Stimulated activated CD8-positive, alpha-beta memory T cell treated with anti-CD3 and anti-CD28 coated beads, Interleukin-7, amount 100 ng/mL, for 48 hours (primary cell): Measurements from ENCODE around the gene HAND1.

Source experiments
- DNase-seq, 2 donors: peaks; one replicate each; pipeline ENCODE4 v3.0.0-alpha.2; 2020; ENCODE audit warnings: low read depth in 1 of 2; ENCODE audit errors: extremely low read depth in 1 of 2

The HAND1 gene

DNA sequence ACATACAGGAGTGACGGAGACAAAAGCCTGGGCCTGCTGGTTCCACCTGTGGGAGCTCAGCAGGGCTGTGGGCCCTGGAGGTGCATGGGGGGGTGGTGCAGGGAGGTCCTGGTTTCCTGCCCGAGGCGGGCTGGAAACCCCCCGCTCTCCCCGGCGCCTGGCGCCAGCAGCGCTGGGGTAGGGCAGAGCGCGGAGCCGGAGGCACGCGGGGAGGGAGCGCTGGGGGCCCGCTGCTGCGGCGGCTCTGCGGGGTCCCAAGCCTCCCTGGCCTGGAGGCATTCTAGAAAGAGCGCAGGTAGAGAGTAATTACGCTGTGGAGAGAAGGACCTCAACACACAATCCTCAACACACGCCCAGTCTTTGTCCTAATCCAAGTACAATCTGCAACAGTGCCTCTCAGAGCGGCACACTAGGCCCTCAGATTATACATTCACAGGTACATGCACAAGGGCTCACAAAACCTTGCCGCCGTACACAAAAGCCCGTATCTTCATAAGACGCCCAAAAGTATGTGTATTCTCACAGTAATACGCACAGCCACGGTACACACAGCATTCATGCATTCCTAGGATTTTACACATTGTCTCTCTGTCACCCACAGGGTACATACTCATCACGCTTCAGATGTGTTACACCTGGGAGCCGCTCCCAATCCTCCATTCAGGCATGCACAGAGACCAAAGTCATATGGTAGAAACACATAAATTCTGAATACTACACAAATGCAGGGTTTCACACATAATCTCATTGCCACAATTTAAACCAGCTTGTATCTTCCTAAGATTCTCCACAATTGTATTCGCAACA, 2.1 kb upstream of the HAND1 start:
- no peak for DNase-seq

DNA sequence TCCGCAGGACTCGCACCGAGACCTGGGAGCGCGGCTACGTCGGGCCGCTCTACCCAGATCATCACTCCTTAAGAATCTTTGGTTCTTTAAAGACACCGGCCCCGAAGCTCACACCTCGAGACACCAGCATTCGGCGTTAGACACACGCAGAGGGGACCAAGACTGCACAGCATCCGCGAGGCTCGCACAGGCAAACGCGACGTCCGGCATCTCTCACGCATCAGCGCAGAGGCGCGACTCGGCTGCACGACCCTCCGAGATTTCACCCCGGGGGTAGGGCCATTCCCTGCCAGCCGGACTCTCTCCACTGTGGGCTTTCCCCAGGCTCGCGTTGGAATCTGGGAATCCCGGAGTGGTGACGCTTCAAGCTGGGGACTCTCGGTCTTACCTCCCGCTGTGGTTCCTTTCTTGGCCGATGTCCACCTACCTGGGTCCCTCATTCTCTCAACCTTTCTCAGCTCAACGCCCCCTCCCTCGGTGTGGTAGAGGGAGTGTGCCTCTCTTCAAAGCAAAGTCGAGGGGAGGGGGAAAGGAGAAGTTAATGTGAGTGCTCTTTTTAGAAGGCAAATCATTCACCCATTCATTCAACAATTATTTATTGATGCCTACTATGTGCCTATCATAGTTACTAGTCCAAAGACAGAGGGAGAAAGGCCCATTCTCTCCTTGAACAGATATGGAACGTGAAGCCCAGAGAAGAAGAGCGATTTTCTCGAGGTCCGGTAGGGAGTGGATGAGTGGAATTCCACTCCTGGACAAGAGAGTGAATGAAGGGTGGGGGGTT, 1.3 kb upstream of the HAND1 start:
- no peak for DNase-seq

DNA sequence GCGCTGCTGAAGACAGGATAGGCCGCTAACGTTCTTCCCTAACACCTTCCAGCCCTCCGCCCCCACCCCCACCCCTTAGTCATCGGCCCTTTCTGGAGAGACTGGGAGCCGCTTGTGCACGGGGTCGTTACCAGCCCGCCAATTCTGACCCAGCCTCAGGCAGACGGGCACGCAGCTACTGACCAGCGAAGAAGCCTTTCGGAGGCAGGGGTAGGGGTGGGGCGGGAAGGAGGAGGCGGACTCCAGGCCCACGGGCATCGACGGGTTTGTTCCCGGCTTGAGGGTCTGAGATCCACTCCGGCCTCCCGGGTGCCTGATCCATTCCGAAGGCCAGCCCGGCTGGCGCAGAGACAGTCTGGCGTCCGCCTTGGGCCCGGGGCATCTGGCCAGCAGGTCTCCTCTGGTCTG, 729 bp upstream of the HAND1 start:
- DNase-seq = no peak

DNA sequence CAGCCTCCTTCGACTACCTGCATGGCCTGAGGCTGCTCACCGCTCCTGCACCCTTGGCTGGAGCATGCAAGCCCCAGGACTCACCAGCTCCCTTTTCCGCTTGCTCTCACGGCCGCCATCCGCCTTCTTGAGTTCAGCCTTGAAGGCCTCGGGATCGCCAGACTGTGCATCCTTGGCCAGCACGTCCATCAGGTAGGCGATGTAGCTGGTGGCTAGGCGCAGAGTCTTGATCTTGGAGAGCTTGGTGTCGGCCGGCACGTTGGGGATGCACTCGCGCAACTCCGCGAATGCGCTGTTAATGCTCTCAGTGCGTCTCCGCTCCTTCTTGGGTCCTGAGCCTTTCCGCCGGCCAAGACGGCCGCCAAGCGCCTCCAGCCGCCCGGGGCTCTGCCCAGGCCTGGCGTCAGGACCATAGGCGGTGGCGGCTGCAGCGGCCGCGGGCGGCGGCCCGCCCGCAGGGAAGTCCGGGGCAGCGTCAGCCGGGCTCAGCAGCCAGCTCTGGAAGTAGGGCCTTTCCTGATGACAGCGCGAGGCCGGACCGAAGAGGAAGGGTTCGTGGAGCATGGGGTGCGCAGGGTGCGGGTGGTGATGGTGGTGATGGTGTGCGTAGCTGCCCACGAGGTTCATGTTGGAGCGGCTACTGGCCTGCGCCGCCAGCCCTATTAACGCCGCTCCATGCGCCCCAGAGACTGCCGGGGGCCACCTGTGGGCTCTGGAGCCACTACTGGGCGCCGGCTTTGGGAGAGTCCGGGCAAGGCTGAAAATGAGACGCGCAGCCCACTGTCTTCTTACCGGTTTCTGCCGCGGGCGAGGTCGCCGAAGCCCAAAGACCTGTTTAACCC, 424 bp downstream of the HAND1 start:
- no peak for DNase-seq

DNA sequence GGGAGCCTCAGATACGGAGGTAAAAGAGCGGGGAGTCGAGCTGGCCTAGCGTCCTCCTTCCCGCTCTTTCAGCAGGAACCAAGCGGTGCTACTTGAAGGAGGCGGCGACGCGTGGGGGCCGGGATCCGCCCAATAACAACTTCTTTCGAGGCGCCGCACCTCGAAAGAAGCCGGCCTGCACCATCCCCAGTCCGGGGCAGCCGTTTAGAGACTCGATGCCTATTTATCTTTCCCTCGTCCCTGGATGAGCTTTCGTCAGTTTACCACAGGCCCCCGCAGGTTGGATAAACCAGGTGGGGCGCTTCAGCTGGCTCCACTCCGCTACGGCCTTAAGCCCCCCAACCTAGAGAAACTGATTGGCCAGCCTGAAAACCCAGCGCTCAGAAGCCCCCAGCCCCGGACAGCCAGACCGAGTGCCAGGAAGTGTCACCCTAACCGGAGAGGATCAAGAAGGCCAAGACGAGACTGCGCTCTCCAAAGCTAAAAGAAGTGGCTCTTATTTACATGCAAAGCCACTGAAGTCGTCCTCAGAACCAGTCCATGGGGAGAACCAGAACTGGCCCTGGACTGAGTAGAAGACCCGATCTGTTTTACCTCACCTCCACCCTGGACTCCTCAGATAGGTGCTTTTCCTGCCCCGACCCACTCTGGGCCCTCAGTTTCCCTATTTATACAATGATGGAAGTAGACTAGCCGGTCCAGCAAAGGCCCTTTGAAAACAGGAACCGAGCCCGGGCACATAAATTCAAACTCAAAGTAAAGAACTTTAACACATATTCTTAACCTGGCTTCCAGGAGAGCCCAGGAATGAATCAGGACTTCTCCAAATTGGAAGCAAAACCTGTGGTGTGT, 1.4 kb downstream of the HAND1 start:
- DNase-seq = no peak

DNA sequence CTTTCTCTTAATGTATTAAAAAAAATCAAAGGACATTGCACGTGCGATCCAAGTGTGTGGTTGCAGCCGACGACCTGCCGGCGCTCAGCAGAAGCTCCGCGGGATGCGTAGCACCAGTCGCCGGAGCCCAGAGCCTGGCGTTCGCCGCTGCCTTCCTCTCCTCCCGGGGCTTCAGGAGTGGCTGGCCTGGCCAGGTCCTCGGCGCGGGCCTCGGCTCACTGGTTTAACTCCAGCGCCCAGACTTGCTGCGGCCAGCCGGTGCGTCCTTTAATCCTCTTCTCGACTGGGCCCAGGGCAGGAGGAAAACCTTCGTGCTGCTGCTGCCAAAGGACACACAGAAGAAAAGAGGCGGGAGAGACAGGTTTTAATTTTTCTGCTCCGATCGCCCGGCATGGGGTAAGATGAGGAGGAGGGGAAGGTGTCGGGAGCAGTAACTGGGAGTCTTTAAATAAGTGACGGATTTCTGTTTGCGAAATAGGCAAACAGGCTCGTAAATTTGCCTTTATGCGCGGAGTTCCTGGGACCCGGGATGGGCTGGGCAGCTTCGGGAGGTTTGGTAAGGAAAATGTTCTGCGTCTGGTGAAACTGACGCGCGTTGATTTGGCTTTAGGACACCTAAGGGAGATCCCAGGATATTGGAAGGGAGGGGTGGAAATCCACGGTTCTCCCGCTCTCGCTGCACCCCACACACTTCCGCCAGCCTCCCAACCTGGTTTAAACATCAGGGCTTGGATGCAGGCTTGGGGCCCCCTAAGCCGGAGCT, 2.3 kb downstream of the HAND1 start:
- no peak for DNase-seq

DNA sequence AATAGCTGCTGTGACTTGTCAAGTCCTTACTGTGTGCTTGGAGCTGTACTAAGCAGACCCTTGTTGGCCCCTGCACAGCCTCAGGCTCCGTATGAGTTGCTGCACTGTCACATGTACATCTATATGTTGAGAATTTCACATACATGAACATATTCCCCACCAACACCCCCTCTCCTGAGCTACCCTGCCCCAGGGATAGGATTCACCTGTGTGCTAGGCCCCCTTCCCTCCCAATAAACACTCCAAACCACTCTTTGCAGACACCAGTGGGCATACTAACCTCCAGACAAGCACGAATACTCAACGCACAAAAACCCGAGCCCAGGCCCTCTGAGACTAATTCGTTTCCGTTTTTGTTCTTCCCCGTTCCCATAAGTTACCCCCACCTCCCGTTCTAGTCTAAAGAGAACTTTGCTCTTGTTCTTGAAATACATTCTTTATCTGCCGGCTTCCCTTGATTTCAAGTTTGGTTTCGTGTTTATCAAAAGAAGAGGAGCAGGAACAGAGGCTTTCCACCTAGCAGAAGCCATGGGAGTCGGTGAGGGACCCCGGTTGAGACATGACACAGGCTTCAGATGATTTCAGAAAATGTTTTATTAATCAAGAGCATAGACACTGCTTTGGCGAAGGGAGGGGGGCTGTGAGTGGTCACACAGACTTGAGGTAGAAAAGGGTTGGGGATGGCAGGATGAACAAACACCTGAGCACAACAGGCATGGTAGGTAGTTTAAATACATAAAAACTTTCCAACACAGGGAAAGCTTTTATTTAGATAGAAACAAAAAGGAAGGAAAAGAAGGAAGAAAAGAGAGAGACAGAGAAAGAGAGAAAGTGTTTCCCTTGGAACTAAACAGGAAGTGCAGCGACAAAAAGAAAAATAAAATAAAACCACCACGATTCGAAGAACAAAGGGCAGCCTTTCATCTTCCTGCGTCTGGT, 3.4 kb downstream of the HAND1 start:
- no peak for DNase-seq

DNA sequence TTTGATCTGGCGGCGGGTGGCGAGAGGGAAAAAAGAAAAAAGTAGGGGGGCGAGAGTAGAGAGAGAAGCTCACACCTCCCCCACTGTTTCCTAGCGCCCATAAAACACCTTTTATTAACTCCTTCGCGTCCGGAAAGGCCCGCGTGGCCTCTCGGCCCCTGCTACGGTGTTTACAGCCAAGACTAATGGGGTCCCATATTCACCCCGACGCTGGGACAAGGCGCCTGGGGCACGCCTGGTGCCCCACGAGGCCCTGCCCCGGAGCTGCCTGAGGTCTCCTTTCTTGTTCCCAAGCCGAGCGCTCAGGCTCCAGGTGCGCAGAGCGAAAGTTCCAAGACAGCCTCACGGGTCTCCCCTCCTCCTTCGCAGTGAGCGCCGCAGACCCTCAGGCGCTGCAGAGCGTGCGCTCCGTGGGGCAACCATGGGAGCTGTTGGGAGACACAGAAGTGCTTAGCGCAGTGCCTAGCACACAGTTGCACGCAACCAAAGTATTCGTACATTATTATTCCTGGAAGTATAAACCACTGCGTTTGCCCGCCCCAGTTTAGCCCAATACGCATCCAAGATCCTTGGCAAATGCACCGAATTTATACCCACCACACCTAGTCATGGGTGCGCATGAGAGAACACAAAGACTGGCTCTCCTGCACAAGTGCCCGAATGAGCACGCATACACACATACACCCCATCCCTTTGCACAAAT, 4.3 kb downstream of the HAND1 start:
- DNase-seq = no peak

DNA sequence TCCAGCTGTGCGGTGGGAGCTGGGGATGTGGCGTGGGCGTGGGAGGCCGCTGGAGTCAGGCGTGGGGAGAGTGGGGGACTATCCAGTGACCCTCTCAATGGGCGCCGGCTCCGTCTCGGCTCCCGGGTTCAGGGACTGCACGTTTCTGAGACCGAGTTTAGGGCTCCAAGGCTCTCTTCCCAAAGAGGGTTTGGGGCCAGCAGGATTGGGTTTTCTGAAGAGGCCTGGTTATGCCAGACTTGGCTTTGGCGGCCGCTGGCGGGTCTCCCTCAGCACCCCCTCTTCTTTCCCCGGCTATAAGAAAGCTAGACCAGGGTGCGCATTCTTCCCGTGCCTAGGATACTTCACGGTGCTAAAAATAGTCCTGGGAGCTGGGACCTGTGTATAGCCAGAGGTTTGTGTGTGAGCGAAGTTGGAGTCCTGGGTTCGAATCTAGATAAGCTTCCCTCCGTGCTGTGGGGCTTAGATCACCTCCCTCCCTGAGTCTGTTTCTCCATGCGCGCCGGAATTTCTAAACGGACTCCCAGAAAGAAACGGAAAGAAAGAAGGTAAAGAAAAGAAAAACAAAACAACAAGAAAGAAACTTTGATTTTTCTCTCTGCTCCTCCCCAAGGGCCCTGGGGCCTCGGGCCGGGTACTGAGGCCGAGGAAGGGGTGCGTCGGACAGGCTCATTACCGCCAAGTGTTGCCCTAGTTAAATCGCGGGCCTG, 5.0 kb downstream of the HAND1 start:
- no peak for DNase-seq

DNA sequence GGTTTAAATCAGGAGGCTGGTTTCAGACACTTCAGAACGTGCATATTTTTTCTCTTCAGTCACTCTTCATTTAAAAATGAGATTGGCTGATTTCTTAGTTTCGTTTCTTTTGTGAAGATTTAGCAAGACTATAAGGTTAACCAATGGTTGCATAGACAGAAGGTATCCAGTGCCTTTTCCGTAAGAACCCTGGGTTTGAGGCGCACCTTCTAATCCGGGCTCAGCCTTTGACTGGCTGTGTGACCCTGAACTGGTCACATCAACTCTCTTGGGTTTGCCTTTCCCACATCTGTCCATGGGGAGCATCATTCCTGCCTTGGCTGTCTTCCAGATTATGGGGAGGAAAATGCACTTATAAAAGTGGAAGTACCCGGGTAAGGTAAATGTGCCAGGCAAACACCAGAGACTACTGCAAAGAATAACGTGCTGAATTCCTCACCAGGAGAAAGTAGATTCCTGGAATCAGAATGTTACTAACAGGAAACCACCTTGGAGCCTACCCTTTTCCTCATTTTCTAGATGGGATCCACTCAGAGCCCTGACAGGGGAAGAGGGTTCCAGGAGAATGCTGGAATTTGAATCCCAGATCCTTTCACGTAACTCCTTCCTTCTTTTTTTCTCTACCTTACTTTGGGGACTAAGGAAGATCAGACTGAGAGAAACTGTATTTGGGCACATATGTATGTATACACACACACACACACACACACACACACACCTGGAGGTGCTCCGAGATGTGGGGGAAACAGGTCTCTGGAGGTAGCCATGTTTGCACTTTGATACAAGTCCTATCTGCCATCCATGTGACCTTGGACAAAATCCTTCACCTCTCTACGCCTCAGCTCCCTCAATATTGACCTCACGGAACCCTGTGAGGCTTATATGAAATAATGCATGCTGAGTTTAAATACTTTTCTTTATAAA, 6.8 kb downstream of the HAND1 start:
- DNase-seq = no peak

DNA sequence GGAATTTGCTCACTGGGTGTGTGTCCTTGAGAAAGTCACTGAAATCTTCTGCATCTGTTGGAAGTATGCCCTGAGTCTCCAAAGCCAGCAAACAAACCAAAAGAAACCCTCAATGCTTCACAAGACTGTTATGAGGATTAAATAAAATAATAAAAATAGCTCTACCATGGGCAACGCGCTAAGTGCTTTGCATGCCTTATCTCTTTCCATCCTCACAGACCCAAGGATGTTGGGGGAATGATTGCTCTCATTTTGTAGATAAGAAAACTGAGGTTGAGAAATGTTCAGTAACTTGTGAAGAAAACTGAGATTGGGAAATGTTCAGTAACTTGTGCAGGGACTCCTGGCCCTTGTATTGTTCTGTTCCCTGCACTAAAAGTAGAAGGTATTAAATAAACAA, 7.9 kb downstream of the HAND1 start:
- DNase-seq = no peak

DNA sequence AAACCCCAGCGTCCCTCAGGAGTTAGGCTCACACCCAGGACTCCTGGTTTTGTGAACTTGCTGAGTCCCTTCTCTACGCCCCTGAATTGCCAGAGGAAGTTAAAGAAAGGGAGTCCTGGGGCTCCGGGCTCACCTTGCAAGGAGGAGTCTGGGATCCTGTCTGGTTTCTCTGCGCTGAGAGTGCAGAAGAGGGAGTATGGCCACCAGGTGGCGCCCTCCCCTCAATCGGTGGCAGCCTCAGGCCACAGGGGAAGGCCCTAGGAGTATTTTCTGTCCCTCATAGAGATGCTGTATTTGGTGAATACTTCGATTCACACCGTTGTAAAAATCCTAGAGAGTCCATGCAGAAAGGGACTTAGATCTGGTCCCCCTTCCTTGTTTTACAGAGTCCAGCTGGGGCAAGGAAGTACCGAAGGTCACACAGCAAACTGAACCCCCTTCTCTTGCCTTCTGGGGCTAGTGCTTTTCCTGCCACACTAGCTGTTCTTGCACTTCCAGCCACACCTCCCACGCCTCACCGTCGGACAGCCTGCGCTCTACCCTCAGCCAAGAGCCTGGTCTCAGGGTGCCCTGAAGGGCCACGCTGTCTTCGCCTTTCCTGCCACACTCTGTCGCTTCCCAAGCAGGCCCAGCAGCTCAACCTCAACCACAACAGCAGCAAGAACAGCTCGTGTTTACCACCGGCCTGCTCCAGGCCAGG, 10.2 kb downstream of the HAND1 start:
- DNase-seq = peak; percentile 54 to 64

DNA sequence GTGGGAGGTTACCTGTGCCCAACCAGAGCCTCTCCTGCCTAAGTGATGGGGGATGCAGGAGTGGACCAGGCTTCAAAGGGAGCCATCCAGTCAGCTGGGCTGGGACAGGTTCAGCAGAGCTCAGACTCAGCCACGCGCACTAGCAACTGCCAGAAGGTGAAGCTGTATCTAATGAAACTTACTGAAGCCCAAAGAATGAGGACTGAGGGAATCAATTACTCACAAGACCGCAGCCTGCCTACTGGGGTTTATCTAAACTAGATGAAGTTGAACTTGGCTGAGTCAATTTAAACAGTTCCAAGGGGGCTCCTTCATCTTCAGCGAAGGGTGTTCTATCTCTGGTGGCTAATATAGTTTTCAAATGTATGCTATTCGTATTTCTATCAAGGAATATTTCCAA, 11.4 kb downstream of the HAND1 start:
- DNase-seq = no peak

DNA sequence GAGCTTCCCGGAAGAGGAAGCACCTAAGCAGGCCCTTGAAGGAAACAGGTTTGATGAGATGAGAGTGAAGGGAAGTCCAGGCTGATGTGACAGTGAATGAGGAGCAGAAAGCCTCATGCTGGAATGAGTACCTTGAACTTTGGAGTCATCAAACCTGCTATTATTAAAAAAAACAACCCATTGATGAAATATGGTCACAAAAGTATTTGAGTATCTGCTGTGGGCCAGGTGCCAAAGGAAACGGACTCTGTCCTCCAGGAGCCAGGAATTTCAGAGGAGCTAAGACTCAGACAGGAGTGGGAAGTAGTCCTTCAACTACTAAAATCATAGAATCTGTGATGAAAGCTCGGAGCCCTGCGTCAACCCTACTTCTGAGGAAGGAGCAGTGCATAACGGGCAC, 11.9 kb downstream of the HAND1 start:
- no peak for DNase-seq

DNA sequence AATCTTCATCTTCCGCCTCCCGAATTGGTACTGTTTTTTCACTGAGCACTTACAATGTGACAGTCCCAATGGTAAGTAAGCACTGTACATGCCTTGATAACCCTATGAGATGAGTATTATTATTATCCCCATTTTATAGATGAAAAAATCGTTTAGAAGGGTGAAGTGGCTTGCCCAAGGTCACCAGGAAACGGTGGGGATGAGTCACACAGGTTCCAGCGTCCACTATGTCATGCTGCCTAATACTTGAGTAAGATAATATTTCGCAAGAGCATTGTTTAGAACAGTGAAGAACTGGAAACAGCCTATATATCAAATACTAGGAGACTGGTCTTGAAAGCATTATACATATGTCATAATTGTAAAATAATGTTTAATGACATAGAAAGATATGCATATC, 12.9 kb downstream of the HAND1 start:
- no peak for DNase-seq

DNA sequence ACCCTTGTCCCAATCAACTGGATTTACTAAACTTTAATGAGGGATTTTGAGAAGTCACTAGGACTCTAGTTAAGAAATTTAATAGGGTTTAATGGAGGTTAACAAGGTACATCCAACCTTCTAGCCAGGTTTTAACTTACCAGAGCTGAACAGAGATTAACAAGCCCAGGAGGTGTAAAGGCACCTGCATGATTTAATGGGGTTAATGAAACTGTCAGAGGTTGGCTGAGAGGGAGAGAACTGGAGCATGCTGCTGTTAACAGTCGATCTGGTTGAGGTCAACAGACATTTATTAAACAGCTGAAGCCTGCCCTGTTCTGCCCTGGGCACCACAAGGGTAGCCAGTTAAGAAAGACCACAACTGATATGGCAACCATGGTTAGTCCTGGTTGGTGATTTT, 13.6 kb downstream of the HAND1 start:
- no peak for DNase-seq
